Measurements from ENCODE around the gene SYMPK. TPM values are rescaled to one million over a fixed set of nuclear protein-coding genes. Genes with fewer than 3 reads are reported as not detected.

SYMPK gene
- total RNA-seq, 2 donors from 2014 or later: 16.4 to 20.6 TPM

DNA sequence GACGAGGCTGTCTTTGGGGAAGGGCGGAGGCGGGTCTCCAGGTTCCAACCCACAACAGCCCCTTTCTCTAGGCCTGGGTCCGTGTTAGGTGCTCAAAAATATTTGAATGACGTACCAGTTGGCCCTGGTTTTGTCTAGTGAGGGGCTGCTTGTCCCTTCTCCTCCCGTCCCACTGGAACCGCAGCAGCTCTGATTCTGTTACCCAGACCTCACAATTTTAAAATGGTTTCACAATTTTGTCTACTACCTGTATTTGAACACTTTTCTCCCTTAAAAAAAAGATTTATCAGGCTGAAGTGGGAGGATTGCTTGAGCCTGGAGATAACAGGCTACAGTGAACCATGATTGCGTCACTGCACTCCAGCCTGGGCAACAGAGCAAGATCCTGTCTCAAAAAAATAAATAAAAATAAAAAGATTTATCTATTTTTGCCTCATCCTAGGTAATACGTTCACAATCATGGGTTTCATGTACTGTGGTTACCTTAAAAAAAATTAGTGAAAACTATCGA is 24.3 kb upstream of the SYMPK start:
- no peak for DNase-seq (ENCODE audit: low spot score)
- Histone ChIP-seq H3K27ac (peak overlapping the region; percentile 90 to 93), H3K27me3 (no peaks in the 10 kb centered on the region), H3K4me3 (peak overlapping the region; percentile 74 to 84), H3K36me3 (peaks cover 10% of the 10 kb centered on the region), H3K9me3 (no peaks in the 10 kb centered on the region), H3K4me1 (peaks cover 0 to 41% of the 10 kb centered on the region in 2 donors)
- TF ChIP-seq, protein P1, sequence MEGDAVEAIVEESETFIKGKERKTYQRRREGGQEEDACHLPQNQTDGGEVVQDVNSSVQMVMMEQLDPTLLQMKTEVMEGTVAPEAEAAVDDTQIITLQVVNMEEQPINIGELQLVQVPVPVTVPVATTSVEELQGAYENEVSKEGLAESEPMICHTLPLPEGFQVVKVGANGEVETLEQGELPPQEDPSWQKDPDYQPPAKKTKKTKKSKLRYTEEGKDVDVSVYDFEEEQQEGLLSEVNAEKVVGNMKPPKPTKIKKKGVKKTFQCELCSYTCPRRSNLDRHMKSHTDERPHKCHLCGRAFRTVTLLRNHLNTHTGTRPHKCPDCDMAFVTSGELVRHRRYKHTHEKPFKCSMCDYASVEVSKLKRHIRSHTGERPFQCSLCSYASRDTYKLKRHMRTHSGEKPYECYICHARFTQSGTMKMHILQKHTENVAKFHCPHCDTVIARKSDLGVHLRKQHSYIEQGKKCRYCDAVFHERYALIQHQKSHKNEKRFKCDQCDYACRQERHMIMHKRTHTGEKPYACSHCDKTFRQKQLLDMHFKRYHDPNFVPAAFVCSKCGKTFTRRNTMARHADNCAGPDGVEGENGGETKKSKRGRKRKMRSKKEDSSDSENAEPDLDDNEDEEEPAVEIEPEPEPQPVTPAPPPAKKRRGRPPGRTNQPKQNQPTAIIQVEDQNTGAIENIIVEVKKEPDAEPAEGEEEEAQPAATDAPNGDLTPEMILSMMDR (IDR thresholded peaks at IDR 0.05): no peak

DNA sequence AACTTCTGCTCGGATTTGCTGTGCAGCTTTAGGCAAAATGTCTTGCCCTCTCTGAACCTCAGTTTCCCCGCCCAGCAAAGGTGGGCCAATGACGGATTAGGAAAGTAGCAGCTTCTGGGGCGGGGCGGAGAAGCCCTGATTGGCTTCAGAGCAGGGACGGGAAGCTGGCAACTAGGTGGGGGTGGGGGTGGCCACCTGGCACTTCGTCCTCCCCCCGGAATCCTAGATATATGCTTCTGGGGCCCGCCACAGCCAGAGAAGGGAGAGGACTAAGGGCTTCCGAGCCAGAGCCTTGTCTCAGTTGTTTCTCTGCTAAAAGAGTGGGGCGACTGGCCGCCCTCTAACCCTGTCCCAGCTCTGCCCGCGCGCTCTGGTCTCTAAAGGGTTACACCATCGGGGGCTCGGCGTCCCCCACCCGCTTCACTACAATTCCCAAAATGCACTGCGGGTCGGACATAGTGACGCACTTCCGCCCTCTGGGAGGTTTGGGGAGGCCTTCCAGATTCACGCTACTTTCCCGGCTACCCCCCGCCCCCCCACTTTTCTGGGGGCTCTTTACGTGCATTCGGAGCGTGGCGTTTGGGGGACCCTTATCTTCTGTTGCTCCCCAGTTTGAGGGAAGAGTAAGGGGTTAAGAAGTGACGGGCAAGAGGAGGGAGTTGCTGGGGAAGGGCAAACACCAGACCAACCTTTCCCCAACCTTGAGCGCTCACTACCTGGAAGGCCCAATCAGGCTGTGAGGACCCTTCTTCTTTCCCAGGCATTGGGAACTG is 23.7 kb upstream of the SYMPK start:
- DNase-seq (ENCODE audit: low spot score): peak; percentile 95
- H3K4me1 ChIP-seq: peaks cover 0 to 44% of the 10 kb centered on the region in 2 donors
- TF ChIP-seq, protein P1 (IDR thresholded peaks at IDR 0.05): no peak

DNA sequence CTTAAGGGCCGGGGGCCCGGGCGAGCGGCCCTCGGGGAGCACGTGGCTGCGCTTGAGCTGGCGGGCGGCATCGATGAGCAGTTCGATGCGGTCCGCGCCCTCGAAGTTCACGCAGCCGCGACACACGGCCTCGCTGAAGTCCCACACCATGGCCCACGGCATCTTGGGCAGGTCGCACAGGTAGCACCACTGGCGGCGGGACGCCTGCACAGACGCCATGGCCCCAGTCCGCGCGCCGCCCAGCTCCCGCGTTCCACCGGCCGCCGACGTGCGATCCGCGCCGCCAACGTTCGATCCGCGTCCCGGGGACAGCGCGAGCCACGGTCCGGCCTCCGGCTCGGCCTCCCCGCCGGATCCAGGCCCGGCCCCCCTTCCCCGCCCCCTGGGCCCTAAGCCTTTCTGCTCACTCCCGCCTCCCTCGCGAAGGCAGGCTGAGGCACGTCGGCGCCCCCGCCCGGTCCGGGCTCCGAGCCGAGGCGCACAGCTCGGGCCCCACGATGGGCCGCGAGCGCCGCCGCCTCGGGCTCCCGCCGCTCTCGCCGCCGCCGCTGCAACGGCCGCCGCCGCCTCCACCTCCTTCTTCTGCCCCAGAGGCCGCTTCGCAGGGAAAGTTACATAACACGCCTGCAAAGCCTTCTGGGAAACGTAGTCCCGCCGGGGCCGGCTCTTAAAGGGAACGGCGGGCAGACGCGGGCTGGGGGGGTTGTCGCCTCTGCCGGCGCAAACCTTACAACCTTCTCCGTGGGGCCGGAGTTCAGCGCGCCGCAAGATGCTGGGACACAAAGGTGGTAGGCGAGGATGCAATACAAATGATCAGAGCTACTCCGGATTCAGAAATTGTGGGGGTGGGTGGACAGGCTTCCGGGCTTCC is 22.8 kb upstream of the SYMPK start, which contains the start of gene IRF2BP1:
Gene IRF2BP1 (minus strand): TSS at position 586 of the 871 bp plus-strand sequence. CDS start 367 bp downstream, at position 219.
- H3K4me1 ChIP-seq: peaks cover 0 to 44% of the 10 kb centered on the region in 2 donors
- H3K27ac ChIP-seq: peak within 1 kb of the TSS; percentile 90 to 93

More for the DNA sequence above, 23.7 kb upstream of the SYMPK start:
- Histone ChIP-seq H3K27ac (peak overlapping the region; percentile 90 to 93), H3K9me3 (no peaks in the 10 kb centered on the region), H3K36me3 (peaks cover 10% of the 10 kb centered on the region), H3K27me3 (no peaks in the 10 kb centered on the region), H3K4me3 (peak overlapping the region; percentile 74 to 84)

DNA sequence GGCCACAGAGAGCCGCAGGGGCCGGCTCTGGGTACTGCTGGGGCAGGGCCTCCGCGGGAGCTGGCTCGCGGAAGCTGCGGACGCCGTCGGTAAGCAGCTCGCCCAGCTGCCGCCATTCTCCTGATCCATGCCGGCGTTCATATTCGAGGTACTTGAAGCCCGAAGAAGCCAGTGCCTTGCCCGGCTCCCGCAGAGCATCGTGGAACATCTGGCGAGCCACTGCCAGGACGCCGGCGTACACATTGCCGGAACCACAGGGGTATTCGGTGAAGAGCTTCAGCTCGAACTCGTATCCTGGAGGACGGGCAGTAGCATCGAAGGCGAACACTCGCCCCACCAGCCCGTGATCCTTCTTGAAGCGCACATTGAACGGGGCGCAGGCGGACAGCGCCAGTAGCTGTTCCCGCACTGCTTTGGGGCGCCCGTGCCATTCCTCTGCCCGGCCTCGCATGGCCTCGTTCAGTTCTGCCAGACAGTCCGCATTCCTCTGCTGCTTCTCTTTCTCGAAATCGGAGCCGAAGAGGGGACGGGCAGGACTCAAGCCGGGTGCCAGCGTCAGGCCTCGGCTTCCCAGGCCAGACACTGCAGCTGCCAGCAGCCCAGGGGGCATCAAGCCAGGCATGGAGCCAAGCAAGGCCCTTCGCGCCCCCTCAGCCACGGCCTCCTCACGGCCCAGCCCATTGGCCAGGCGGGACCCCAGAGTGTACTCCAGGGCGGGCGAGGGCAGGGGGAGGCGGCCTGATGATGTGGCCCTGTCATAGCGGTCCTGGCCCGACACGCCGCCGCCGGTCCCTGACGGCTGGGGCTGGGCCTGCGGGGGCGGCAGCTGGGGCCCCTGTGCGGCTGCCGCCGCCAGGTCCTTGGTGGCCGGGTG is 22.0 kb upstream of the SYMPK start:
- TF ChIP-seq, protein P1 (IDR thresholded peaks at IDR 0.05): no peak
- H3K27ac ChIP-seq: peak overlapping the region; percentile 90 to 93
- no peaks in the 10 kb centered on the region for H3K27me3 ChIP-seq
- H3K4me3 ChIP-seq: peak overlapping the region; percentile 74 to 84
- H3K36me3 ChIP-seq: peaks cover 10% of the 10 kb centered on the region
- H3K9me3 ChIP-seq: no peaks in the 10 kb centered on the region
- H3K4me1 ChIP-seq: peaks cover 0 to 44% of the 10 kb centered on the region in 2 donors
- DNase-seq (ENCODE audit: low spot score): no peak

More for the DNA sequence above, 22.8 kb upstream of the SYMPK start, which contains the start of gene IRF2BP1:
- Histone ChIP-seq H3K9me3 (no peaks in the 10 kb centered on the region), H3K27me3 (no peaks in the 10 kb centered on the region), H3K4me3 (peak within 1 kb of the TSS; percentile 74 to 84), H3K36me3 (peaks cover 10% of the 10 kb centered on the region)
- TF ChIP-seq, protein P1 (IDR thresholded peaks at IDR 0.05): no peak
- peak; percentile 94 for DNase-seq (ENCODE audit: low spot score)
